ENCODE results near the gene TUBD1. TPM values are rescaled to one million over a fixed set of nuclear protein-coding genes. Genes with fewer than 3 reads are reported as not detected.

The TUBD1 gene, protein sequence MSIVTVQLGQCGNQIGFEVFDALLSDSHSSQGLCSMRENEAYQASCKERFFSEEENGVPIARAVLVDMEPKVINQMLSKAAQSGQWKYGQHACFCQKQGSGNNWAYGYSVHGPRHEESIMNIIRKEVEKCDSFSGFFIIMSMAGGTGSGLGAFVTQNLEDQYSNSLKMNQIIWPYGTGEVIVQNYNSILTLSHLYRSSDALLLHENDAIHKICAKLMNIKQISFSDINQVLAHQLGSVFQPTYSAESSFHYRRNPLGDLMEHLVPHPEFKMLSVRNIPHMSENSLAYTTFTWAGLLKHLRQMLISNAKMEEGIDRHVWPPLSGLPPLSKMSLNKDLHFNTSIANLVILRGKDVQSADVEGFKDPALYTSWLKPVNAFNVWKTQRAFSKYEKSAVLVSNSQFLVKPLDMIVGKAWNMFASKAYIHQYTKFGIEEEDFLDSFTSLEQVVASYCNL
- total RNA-seq, result 7.3 and 9.8 TPM in 2 replicates

DNA sequence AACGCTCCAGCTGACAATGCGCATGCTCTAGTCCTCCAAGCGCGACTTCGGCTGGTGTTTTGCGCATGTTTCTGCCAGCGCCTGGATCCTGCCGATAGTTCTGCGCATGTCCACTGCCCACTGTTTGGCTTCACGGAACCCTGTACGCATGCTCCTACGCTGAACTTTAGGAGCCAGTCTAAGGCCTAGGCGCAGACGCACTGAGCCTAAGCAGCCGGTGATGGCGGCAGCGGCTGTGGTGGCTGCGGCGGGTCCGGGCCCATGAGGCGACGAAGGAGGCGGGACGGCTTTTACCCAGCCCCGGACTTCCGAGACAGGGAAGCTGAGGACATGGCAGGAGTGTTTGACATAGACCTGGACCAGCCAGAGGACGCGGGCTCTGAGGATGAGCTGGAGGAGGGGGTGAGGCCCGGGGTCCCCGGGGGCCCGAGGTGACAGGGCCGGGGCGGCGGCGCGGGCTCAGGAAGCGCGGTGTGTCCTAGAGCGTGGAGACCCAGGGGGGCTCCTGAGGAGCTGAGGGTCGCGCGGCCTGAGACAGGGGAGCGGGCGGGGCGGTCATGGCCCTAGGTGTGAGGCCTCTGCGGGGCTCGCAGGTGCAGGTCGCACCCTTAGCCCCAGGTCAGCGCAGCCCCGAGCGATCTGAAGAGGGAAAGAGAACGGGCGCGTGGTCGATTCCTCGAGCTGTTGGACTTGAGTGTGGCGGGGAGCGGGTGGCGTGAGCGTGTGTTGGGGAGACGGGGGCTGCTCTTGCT is at the start of gene TUBD1, which contains the start of gene RPS6KB1:
TSS of gene TUBD1 (minus strand) at position 20 of the 752 bp plus-strand sequence. CDS start 1,941 bp downstream, outside the sequence.
TSS of gene RPS6KB1 (plus strand) at position 198 of the 752 bp plus-strand sequence. CDS start at position 262, 64 bp downstream.

Other genes with a start within 250 kb of the TUBD1 start
- 20.0 and 43.7 TPM in 2 replicates for gene PTRH2, start 185.5 kb downstream of the TUBD1 start, total RNA-seq
- 200 and 253 TPM in 2 replicates for gene VMP1, start 185.3 kb downstream of the TUBD1 start, total RNA-seq
- gene RPS6KB1, start 178 bp upstream of the TUBD1 start, total RNA-seq, result 17.3 and 18.0 TPM in 2 replicates
- gene RNFT1, start 71.8 kb upstream of the TUBD1 start, total RNA-seq, result 13.8 and 17.3 TPM in 2 replicates
- 13.2 and 18.3 TPM in 2 replicates for gene HEATR6, start 186.0 kb upstream of the TUBD1 start, total RNA-seq